Activated CD4-positive, alpha-beta T cell treated with anti-CD3 and anti-CD28 coated beads for 24 hours (primary cell): ENCODE measurements around the gene MYOM3.
"Not testable (repeated sequence)": the region's sequence is repeated elsewhere in the genome, so short reads cannot be mapped to it uniquely, and the experiment has no call there.

ENCODE experiments used
- DNase-seq, 2 donors: peaks; one replicate each; pipeline ENCODE4 v3.0.0-alpha.2; 2020; ENCODE audit warnings: low read depth in 2 of 2

Gene MYOM3

DNA sequence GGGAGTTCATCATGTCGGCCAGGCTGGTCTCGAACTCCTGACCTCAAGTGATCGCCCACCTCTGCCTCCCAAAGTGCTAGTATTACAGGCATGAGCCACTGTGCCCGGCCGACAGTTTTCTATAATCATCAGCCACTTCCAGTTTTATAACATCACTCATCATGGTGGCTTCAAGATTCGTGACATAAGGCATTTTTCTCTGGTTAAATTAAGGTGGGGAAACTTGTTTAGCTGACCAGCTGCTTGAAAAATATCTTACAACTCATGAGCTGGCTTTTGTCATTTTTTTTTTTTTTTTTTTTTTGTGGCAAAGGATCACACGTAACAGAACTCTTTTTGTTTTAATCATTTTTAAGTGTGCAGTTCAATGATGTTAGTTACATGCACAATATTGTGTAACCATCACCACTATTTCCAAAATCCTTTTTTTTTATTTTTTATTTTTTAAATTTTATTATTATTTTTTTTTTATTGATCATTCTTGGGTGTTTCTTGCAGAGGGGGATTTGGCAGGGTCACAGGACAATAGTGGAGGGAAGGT, 80.9 kb downstream of the MYOM3 start:
- not testable (repeated sequence) for DNase-seq

DNA sequence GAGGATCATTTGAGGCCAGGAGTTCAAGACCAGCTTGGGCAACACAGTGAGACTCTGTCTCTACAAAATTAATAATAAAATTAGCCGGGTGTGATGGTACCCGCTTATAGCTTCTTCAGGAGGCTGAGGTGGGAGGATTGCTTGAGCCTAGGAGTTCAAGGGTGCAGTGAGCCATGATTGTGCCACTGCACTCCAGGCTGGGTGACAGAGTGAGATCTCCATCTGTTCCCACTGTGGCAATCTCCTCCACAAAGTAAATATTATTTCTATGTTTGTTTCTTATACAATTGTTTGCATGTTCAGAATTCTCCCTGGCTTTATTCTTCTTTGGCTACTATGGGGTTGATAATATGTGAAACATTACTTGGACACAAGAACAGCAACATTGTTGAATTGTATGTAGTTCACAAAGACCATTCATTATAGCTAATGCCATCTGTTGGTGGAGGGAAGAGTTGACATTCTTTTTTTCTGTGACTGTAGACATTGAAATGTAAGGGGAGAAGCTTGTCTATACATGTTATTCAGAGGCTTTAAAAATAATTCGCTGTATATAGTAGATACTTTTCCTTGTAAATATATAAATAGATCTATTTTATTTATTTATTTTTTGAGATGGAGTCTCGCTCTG, 84.0 kb downstream of the MYOM3 start:
- no peak for DNase-seq

DNA sequence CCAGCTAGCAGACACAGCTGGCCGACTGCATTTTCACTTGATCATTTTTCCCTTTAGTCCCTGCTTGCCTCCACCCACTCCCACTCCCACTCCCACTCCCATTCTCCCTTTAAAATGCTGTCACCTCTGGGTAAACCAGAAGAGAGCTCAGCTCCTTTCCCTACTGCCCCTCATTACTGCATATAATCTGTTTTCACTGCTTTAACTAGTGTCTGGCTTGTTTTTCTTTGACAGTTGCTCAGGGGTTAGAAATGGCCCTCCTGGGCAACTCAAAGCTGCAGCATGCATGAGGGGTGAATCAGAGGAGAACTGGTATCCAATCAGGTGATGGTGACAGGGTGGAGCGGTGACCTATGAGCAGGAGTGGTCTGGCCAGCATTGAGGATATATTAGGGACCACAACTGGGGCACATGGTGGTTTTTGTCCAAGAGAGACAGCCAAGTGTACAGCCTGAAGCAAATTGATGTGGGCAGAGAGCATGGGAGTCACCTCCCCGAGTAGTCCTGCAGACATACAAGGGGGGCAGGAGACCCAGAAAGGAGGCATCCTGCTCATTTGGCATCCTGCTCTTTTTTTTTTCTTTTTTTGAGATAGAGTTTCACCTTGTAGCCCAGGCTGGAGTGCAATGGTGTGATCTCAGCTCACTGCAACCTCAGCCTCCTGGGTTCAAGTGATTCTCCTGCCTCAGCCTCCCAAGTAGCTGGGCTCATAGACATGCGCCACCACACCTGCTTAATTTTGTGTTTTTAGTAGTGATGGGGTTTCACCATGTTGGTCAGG, 89.2 kb downstream of the MYOM3 start:
- DNase-seq = no peak

DNA sequence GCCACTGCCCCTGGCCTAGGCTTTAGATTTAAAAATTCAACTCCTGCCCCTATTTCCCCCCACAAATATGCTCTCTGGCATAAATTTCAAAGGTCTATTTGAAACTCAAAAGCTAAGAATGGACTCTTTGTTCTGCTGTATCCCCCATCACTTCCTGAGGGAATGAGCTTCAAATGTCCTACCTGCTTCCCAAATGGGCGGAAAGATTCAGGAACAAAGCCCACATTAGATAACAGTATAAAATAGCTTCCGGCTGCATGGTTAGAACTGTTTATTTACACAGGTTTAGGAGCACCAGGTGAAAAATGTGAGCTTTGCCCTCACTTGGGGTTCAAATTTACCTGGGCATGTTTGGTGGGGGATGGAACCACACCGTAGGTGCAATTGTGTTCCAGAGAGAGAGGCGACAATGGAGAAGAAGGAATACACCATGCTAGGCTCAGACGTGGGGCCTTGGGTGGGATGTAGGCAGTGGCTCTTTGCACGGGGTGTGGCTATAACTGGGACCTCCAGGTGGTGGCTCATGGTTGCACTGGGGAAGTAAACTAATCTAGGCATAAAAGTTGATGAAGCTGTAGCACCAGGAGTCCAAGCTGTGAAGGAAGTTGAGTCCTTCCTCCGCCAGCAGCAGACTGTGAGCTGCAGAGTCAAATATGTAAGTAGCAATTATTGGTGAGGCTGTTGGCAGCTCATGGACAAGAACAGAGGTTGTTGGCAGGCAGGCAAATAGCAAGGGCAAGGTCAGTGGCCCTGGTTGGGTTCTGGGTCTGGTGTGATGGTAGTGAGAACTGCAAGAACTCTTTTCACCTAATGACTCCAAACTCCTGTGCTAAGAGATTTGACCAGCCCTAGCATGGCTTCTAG, 90.3 kb downstream of the MYOM3 start:
- DNase-seq = no peak

DNA sequence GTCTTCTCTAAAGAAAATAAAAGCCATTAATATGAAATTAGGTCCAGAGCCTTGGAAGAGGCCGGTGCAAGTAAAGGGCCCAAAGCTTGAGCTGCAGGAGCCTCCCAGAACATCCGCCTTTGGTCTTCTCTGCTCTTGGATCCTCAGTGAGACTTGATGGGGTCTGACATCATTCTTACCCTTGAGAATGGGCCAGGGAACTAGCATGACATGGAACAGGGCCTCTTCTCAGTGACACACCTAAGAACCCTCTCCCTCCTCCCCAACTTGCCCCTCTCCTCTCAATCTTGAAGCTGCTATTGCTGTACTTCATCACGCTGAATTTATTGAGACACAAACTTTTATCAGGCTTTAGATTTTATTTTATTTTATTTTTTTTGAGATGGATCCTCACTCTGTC, 91.5 kb downstream of the MYOM3 start:
- no peak for DNase-seq

DNA sequence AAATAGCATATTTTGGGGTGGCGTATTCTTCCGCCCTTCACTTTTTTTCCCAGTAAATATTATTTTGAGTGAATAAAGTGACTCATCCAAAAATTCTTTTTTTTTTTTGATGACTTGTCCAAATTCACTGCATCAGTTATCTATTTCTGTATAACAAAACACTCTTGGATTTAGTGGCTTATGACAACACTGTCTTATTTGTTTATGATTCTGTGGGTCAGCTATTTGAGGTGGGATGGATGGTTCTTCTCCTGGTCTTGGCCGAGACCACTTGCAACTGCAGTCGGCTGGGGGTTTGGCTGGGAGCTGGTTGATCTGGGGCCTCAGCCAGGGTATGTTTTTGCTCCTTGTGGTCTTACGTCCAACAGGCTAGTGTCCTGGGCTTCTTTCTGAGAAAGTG, 91.9 kb downstream of the MYOM3 start:
- no peak for DNase-seq

DNA sequence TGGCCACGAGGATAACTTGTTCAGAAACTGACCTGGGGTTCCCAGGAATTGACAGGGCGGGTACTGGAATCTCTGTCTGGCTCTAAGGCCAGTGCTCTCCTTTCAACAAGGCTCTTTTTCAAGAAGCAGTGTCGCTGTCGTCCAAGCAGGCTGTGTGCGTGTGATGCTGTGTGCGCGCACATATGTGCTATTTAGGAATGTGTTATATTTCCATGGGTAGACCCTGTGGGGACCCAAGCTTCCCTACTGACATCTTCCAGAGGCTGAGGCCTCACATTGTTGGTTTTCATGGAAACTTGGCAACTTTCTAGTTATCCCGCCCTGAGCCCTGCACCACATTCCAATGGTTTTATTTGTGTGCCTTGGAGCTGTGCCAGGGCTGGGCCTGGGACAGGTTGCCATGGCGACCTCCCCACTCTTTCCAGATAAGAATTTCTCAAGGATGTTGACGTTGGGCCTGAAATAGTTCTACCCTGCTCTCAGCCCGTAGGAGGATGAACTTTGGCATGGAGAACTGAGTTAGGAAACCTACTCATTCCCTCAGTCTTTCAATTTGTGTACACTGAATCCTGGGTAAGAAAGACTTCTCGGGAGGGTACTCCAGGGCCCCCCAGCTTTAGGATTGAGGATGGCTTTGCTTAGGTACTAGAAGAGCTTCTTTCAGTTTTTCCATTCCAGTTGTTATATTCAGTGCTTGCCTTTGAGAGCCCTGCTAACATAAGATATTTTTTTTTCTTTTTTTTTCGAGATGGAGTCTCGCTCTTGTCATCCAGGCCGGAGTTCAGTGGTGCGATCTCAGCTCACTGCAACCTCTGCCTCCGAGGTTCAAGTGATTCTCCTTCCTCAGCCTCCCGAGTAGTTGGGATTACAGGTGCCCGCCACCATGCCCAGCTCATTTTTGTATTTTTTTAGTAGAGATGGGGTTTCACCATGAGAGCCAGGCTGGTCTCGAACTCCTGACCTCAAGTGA, 93.0 kb downstream of the MYOM3 start:
- no peak for DNase-seq

DNA sequence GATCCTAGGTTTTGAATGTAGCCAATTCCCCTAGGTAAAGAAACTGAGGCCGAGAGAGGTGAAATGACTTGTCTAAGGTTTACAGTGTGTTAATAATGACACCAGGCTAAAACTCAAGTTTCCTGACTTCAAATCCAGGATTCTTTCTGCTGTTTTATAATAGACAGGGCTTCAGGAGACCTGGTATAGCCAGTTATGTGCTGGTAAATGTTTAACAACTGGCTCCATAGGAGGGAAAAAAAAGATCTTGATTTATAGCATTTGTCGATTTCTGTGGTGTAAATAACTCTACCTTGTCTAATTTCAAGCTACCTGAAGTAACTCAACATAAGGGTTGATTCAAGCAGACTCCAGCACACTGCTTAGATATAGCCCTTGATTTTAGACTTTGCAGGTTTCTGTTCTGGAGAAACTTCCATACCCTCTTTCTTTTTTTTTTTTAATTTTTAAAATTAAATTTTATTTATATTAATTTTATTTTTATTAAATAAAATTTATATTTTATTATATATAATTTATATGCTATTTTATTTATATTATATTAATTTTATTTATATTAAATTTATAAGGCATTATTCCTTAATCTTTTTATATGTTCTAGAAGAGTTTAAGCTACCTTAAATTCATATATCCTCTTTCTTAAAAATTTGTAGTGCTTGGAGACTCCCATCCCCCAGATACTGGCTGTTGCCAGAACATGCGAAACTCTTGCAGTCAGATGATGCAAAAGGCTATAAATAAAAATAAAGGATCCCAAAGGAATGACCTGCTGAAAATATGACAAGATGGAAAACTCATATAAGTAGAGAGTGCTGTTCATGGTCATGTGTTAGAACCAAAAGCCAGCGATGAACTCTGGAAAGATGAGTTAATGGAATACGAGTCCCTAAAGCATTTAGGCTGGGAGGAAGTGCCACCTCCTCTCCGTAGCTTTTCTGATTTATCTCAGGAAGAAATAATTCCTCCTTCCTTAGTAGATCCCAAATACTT, 96.4 kb downstream of the MYOM3 start:
- DNase-seq = no peak

DNA sequence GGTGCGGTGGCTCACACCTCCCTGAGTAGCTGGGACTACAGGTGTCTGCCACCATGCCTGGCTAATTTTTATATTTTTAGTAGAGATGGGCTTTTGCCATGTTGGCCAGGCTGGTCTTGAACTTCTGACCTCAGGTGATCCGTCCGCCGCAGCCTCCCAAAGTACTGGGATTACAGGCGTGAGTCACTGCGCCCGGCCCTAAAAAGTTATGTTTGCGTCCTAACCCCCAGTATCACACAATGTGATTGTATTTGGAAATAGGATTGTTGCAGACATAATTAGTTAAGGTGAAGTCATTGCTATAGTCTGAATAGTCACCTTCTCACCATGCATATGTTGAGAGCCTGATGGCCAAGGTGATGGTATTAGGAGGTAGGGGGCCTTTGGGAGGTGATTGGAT, 99.1 kb downstream of the MYOM3 start:
- not testable (repeated sequence) for DNase-seq

DNA sequence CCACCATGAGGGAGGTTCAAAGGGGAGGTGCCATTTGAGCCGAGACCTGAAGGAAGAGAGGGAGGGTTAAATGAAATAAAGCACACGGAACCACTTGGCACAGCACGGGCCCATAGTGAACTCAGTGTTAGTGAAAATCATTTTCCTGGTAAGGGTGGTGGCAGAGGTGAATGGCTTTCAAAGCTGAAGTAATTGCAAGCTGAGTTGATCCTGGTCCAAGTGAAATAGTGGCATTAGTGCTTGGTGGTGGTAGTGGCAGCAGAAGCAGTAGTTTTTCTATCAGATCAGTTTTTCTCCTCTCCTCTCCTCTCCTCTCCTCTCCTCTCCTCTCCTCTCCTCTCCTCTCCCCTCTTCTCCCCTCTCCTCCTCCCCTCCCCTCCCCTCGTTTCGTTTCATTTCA, 101.3 kb downstream of the MYOM3 start:
- no peak for DNase-seq

DNA sequence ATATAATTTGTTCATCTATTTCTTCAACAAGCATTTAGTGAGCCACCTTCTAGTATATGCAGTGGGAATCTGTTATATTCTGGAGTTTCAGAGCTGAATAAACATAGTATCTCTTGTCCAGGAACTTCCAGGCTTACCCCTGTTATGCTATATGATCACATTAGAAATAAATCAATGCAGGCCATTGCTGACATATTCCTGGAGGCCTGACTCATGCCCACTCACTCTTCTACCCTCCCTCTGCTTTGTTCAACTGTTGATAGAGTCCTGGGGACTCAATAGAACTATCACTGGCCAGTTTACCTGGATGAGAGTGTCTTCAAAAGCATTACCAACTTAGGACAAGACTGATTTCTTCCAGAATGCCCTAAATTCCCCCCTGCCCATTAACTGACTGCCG, 102.5 kb downstream of the MYOM3 start:
- DNase-seq = no peak

DNA sequence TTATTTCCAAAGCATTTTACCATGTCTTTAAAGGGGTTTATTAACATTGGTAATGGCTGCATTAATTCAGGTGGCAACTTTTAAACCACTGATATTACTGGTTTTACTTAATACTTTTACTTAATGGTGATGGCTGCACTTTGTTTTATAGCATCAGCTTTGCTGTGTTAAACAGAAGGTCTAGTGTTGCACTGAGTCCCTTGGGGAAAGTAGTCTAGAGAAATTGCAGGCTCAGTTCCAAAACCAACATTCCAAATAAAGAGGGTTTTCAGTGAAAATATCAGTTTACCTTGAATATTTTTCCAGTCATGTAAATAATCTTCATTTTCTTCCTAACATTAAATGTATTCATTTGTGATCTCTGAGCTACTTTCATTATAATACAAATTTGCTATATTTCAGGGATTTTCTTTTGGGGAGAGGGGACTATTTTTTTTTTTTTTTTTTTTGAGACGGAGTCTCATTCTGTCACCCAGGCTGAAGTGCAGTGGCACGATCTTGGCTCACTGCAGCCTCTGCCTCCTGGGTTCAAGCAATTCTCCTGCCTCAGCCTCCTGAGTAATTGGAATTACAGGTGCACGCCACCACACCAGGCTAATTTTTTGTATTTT, 103.3 kb downstream of the MYOM3 start:
- not testable (repeated sequence) for DNase-seq

DNA sequence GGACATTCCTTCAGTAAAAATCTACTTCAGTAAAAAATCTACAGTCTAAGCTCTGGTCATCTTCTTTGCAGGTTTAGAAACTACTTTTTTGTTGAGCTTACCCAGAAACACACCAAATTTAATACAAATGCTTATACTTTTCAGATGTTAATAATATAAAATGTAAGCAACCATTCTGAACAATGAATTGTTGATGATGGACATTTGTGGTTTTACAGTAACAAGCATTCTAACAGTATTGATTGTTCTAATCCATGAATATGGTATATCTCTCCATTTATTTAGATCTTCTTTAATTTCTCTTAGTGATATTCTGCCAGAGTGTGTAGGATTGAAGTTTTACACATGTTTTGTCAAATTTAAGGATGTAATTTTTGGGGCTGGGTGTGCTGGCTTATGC, 104.9 kb downstream of the MYOM3 start:
- no peak for DNase-seq
